GM21360 (cell line): ENCODE data around the gene KIAA1549.

ENCODE experiments used
- ATAC-seq: cut with Tn5 transposase; IDR thresholded peaks from one replicate; pipeline ENCODE4 v1.9.1; 2021; ENCODE audit warnings: mild to moderate bottlenecking, moderate library complexity; ENCODE audit not compliant: unreplicated experiment

Gene KIAA1549

GRCh38 chr7:138975343-138976104 lies 5.7 kb downstream of the KIAA1549 start:
- no peak for ATAC-seq

- no peak for ATAC-seq
Measured at GRCh38 chr7:138974675-138975292, 6.4 kb downstream of the KIAA1549 start.

- ATAC-seq = no peak
Measured at GRCh38 chr7:138974103-138974502, 7.1 kb downstream of the KIAA1549 start.

- ATAC-seq = no peak
Measured at GRCh38 chr7:138970952-138971351, 10.2 kb downstream of the KIAA1549 start.

- ATAC-seq = no peak
Measured at GRCh38 chr7:138970446-138970845, 10.7 kb downstream of the KIAA1549 start.

GRCh38 chr7:138967159-138967558 lies 14.0 kb downstream of the KIAA1549 start:
- no peak for ATAC-seq

- ATAC-seq = no peak
Measured at GRCh38 chr7:138964624-138965436, 16.4 kb downstream of the KIAA1549 start.

- ATAC-seq = no peak
Measured at GRCh38 chr7:138963675-138964074, 17.5 kb downstream of the KIAA1549 start.

GRCh38 chr7:138962561-138963270 lies 18.5 kb downstream of the KIAA1549 start:
- ATAC-seq = no peak

GRCh38 chr7:138961159-138961558 lies 20.0 kb downstream of the KIAA1549 start:
- ATAC-seq = no peak

GRCh38 chr7:138958391-138958956 lies 22.7 kb downstream of the KIAA1549 start:
- no peak for ATAC-seq

- ATAC-seq = no peak
Measured at GRCh38 chr7:138957753-138958390, 23.3 kb downstream of the KIAA1549 start.

GRCh38 chr7:138957217-138957616 lies 24.0 kb downstream of the KIAA1549 start:
- ATAC-seq = no peak

GRCh38 chr7:138954545-138955475 lies 26.4 kb downstream of the KIAA1549 start:
- ATAC-seq = no peak

GRCh38 chr7:138952791-138953190 lies 28.4 kb downstream of the KIAA1549 start:
- ATAC-seq = no peak

GRCh38 chr7:138951953-138952352 lies 29.2 kb downstream of the KIAA1549 start:
- ATAC-seq = no peak

- no peak for ATAC-seq
Measured at GRCh38 chr7:138949421-138950088, 31.6 kb downstream of the KIAA1549 start.

- ATAC-seq = no peak
Measured at GRCh38 chr7:138948403-138948802, 32.8 kb downstream of the KIAA1549 start.

- no peak for ATAC-seq
Measured at GRCh38 chr7:138945821-138946220, 35.4 kb downstream of the KIAA1549 start.
